GM23248 (cell line): ENCODE results near the gene CFAP61.

Experiments
- EZH2 ChIP-seq: fragments of 200-600 bp; sonication (generic); IDR thresholded peaks from 2 replicates; pipeline ENCODE4 v1.6.1; 2018; ENCODE audit warnings: antibody characterized with exemption, mild to moderate bottlenecking; ENCODE audit not compliant: insufficient read depth, poor library complexity, severe bottlenecking
- EZH2phosphoT487 ChIP-seq: fragments of 200-600 bp; sonication (generic); IDR thresholded peaks from 2 replicates; pipeline ENCODE4 v1.6.1; 2018; ENCODE audit warnings: antibody characterized with exemption, moderate library complexity, mild to moderate bottlenecking, low read depth; ENCODE audit not compliant: insufficient read depth

GRCh38 chr20:20060234-20060998, 8.1 kb downstream of the CFAP61 start:
- TF ChIP-seq EZH2 (no peak), EZH2phosphoT487 (no peak)
